C4-2B (cell line): Measurements from ENCODE around the gene GRIP1.

Experiments used
- ZFX ChIP-seq: fragments of 450-650 bp; IDR thresholded peaks from 2 replicates; pipeline ENCODE4 v1.6.1; 2017
- TF ChIP-seq, protein P1 (sequence below): fragments of 450-650 bp; conservative IDR thresholded peaks from 2 replicates; pipeline ENCODE4 v1.5.1; 2017; ENCODE audit warnings: mild to moderate bottlenecking

- TF ChIP-seq, protein P1, sequence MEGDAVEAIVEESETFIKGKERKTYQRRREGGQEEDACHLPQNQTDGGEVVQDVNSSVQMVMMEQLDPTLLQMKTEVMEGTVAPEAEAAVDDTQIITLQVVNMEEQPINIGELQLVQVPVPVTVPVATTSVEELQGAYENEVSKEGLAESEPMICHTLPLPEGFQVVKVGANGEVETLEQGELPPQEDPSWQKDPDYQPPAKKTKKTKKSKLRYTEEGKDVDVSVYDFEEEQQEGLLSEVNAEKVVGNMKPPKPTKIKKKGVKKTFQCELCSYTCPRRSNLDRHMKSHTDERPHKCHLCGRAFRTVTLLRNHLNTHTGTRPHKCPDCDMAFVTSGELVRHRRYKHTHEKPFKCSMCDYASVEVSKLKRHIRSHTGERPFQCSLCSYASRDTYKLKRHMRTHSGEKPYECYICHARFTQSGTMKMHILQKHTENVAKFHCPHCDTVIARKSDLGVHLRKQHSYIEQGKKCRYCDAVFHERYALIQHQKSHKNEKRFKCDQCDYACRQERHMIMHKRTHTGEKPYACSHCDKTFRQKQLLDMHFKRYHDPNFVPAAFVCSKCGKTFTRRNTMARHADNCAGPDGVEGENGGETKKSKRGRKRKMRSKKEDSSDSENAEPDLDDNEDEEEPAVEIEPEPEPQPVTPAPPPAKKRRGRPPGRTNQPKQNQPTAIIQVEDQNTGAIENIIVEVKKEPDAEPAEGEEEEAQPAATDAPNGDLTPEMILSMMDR, result no peak
- no peak for TF ChIP-seq ZFX
Measured at GRCh38 chr12:66709893-66710292, 31.0 kb upstream of the GRIP1 start.
